ENCODE data around the gene SLC6A1.

Gene SLC6A1

DNA sequence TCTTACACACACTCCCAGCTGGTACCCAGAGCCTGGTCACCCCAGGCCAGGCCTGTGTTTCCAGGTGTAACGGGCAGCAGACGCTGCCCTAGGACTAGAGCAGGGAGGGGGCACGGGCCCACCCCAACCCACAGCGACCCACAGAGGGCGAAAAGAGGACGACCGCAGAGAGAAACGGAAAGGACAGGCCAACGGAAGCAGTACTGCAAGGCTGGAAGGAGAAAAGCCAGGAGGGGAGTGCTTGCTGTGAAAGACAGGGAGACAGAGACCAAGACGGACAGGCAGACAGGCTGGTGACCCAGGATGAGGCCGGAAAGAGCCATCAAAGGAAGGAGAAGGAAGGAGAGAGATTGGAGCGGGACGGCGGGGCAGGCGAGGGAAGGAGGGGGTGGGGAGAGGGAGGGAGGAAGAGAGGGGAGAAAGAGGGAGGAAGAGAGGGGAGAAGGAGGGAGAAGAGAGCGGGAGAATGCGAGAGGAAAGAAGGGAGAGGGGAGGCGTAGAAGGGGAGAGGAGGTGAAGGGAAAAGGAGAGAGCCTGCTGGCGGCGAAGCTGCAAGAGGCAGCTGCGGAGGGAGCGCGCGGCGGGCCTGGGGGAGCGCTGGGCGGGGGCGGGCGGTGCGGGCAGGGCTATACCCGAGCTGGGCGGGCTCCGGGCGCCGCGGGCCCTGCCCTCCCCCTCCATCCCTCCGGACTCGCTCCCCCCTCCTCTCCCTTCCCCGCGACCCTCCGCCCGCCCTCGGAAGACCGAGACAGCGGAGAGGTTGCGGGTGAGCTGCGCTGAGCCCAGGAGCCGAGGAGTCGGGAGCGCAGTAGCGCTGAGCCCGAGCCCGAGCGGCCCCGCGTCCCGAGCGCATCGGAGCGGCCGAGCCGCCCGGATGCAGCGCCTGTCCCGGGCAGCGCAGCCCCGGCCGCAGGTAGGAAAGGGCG lies at the start of gene SLC6A1:
Gene SLC6A1 (plus strand): TSS at position 732 of the 926 bp plus-strand sequence. CDS start 24,464 bp downstream, outside the sequence.
- no peak for DNase-seq

DNA sequence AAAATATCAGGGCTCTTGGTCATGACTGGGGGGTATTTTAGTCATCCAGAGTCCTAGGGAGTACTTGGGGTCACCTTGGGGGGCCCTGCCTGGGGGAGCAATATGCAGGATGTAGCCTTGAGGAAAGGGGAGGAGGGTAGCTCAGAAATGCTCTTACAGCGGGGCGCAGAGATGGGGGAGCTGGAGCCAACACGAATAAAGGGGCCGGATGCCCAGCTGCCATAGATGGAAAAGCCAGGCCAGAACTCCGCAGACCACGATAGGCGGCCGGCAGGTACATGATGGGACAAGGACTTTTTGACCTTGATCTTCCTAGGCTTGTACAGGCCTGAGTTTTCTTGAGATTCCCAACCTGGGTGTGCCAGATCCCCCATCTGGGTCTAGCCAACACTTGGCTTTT lies 47.7 kb upstream of the SLC6A1 start:
- DNase-seq = no peak

DNA sequence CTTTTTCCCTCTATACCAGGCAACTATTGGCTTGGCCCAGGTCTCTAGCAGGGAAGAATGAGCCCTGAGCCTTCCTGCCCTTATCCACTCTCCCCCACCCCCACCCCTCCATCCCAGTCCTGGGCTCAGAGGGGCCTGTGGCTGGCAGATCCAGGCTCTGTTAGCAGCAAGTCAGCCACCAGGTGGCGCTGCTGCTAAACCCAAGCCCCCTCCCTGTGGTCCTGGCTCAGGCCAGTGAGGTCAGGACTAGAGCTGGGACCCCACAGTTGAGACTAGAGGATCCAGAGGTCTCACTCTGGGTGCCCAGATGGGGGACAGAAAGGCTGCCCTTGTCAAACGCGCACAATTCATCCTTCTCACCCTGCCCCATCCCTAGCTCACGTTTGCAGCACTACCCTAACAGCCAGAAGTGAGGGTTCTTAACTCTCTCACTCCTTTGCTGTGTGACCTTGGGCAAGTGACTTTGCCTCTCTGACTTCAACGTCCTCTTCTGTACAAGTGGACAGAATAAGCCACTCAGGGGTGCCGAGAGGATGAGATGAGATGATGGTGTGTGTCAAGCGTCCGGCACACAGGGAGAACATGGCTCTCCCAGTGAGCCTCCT lies 46.8 kb upstream of the SLC6A1 start:
- DNase-seq = peak; percentile 19

DNA sequence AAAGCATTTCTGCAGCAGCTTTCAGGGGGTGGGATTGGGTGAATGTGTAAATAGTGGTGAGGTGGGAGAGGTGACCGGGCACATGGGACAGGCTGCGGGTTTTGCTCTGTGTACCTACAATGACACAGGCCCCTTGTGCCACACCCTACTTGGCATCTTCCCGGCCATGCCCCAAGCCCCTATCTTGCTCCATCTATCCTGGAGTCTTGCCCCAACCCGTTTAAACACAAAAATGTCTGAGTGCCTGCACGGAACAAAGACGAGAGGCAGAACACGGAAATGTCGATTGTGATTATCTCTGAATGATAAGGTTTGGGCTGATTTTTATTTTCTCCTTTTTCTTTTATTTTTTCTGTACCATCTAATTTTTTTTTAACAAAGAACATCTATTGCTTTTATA lies 46.0 kb upstream of the SLC6A1 start:
- no peak for DNase-seq

DNA sequence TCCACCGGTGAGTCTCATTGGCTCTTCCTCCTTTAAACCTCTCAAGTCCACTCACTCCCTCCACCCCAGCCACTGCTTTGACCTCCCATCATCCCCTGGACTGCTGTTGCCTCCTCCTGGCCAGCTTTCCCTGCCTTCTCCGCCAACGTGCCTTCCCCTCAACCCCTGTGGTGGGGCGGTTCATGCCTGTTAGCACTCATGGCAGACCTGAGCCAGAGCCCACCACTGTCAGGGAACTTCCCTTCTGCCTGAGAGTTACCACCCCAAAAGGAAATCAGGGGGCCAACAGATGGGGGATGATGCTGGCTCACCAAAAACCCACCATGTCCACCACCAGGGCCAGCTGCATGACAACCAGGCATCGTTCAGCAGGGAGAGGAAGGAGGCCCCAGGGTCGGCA lies 44.2 kb upstream of the SLC6A1 start:
- DNase-seq = no peak

DNA sequence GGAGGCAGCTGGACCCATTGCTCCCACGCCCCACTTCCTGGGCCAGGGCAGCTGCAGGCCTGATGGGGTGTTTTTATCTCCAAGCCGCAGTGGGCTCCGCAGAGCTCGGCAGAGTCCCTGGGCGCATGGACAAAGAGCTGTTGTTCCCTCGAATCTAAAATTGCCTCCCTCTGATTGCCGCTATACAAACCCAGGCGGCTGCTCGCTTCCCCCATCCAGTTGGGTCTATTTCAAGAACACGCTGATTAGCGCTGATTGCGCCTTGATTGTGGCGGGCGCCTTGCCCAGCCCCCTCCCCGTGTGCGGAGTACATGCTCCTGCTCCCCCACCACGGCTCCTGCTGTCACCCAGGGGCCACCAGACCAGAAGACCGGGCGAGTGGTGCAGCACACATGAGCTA lies 43.4 kb upstream of the SLC6A1 start:
- no peak for DNase-seq

DNA sequence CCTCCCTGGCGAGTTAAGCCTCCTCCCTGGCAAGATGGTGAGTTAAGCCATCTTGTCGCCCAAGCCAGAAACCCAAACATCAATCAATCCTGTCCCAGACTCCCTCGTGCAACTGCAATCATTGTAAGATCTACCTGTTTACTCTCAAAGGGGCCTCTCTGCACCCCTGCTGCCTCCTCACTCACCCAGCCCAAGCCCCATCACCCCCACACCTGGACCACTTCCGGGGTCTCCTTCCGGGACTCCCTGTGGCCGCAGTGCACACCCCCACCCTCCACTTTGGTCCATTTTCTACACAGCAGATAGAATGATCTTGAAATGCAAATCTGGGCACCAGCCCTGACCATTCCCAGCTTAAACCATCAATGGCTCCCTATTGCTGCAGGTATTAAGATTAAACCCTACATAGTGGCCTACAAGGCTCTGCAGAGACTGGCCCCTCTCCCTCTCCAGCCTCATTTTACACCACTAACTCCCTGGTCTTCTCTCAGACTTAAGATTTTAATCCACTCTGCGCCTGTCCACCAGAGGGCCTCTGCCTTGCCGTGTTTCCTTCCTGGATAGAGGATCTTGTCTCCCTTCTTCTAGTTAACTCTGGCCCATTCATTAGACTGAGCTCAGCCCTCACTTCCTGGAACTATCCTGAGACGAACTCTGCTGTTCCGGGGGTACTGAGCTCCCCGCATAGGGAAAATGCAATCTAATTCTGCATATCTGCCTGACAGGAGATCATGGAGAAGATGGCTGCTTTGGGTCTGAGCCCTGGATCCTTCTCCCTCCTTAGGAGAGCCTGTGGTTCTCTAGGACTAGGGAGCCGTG lies 41.9 kb upstream of the SLC6A1 start:
- no peak for DNase-seq

DNA sequence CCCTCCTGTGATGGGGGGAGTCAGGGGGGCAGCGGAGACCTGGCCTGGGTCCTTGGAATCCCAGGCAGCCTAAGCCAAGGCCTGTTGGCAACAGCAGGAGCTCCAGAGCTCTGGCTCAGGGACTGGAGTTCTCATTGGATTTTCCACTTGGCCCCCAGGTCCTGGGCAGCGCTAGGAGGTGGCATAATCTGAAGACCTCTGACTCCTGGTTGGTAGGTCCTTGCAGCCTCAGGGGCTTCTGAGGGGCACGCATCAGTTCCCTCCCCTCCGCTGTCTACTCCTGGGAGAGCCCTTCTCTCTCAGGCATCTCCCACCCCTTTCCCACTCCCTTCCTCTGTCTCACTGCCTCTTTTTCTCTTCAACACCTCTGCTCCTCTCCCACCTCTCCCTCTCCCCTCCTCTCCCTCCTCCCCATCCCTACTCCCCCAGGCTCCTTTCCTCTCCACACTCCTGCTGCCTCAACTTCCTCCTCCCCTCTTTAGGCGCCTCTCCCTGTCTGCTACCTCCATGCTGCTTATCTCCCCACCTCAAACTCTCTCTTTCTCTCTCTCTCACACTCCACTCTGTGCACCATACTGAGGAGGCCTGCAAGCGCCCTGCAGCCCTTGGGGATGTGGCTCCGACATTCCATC lies 41.1 kb upstream of the SLC6A1 start:
- DNase-seq = no peak

DNA sequence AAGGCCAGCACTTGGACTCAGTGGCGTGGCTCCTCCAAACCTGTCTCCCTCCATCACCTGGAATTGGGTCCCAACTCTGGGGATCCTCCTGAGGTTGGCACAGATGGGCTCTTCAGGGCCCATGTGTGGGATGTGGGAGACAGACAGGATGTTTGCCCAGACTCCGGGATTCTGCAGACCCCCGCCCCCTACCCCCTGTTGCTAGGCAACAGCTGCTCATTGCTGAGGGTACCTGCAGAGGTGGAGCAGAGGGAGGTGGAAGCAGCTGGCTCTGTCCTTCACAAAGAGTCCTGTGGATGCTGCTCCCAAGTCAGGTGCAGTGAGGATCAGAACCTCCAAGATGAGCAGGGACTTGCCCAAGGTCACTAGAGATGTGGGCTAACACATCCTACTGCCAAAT lies 40.0 kb upstream of the SLC6A1 start:
- no peak for DNase-seq

DNA sequence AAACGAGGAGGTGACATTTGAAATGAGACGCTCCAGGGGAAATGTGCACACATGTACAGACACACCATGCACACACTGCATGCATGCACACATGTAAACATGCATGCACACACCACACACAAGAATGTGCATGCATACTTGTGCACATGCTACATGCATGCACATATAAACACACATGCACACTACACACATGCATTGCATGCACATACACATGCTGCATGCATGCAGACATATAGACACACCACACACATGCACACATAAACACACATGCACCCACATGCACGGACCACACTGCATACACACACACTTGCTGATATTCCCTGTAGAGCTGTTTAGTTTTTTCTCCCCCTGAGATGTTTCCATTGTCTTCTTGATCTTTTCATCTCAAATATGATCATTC lies 37.8 kb upstream of the SLC6A1 start:
- DNase-seq = no peak

DNA sequence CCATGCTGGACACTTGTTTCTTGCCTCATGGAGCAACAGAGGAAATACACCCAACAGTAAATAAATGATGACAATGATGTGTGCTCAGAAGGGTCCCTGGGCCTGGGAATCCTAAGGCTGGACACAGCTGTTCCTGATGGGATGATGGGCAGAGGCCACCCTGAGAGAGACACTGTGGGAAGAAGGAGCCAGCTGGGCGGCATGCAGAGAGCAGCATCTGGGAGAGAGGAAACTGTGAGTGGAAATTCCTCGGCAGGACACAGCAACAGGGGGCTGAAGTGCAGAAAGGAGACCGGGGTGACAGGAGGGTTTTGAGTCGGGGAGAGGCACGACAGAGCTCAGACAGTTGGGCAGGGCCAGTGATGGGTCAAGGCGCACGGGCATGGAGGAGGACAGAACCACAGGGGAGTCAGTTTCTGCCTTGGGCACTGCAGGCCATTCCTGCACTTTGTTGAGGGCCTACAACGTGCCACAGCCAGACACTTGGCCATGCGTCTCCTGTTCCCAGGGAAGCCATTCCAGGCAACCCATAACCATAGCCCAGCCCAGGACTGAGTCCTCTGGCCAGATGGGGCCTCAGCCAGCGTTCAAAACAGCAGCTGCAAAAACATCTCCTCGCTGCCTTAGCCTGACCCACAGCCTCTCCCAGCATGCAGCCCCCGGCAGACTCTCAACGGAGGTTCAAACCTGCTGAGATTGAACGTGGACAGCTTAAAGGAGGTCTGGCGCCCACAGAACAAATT lies 36.7 kb upstream of the SLC6A1 start:
- no peak for DNase-seq

DNA sequence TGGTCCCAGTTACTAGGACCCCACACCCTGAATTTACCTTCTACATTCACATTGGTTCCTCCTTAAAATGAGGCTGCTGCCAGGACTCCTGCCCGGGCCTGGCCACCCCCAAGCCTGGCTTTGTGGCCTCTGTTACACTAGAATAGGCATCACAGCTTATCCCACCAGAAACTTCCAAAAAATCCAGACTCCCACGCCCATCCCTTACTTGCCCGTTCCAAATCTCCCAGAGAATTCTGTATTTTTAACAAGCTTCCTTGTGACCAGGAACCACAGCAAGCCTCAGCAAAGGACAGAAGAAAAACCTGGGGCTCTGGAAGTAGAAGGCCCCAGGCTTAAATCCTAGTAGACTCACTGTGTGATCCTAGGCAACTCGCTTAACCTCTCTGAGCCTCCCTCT lies 36.0 kb upstream of the SLC6A1 start:
- no peak for DNase-seq

DNA sequence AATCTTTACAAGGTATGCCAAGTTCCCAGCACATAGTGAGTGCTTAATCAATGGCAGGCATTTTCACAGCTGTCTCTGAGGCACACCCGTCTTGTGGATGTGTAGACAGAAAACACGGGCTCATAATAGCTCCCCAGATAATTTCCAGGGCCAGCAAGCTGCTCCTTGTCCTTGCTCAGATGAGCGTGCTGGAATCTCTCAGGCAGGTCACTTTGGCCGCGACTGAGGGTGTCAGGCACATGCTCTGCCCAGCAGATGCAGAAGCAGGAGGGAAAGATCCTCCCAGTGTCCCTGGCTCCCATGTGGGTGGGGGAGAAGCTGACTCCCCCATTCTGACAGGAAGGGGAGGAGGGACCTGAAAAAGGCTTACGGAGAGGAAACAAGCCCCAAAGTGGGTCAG lies 35.6 kb upstream of the SLC6A1 start:
- DNase-seq = no peak

DNA sequence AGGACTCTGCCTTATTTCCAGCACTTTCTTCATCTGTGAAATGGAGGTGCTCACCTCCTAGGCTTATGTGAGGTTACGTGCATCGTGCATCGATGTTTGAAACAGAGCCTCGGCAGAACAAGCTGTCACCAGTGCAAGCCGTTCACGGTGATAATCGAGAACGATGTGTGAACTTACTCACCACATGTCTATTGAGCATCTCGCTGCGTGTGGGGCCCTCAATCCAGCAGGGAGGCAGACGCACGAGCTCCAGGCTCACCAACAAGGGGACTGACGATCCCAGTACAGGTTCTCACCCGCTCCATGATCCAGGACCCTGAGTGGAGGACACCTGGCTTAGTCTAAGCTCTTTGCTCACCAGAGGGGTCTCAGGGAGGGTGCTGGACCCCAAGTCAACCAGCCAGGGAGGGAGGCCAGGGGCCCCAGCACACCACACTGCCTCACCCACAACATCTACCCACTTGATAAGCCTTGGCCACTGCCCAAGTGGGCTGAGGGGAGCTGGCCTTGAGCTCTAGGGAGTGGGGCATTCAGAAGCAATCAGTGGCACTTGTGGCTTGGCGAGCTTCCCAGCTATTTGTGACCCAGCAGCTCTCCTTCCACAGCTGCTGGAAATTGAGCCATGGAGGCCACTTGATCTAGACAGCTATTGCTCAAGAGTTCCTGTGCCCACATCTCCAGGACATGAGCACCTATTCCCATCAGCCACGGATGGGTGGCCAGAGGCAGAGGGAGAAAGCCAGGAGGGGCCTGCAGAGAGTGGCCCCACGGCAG lies 34.4 kb upstream of the SLC6A1 start:
- DNase-seq = no peak

DNA sequence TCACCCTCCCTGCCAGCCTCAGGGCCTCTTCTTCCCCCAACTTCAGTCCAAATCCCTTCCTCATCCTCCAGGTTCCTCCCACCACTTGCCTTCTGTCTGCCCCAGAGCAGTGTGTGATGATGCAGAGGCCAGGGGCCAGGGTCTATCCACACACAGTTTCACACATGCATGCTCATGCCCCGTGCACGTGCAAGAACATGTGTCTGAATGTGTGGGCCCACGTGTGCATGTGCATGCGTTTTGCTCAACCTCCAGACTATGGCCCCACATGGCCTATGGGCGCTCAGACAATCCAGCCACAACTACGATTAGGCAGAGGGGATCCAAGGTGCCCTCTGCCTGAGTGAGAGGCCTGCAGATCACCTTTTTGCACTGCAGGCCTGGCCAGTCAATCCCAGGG lies 32.3 kb upstream of the SLC6A1 start:
- no peak for DNase-seq

DNA sequence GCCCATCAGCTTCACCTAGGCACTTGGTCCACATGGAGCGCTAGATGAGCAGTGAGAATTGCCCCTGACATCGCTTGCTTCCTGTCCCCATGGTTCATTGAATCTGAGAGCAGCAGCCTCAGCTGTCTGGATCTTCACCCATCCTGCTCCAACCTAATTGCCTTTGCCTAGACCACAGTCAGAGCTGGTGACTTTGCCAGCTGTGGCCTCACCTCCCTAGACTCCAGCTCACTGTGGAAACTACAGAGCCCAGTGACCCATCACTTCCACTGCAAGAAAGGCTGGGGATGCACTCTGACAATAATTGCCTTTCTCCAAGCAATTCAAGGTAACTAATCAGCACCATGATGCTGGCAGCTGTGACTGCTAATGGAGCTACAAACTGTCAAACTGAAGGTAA lies 30.6 kb upstream of the SLC6A1 start:
- DNase-seq = no peak

DNA sequence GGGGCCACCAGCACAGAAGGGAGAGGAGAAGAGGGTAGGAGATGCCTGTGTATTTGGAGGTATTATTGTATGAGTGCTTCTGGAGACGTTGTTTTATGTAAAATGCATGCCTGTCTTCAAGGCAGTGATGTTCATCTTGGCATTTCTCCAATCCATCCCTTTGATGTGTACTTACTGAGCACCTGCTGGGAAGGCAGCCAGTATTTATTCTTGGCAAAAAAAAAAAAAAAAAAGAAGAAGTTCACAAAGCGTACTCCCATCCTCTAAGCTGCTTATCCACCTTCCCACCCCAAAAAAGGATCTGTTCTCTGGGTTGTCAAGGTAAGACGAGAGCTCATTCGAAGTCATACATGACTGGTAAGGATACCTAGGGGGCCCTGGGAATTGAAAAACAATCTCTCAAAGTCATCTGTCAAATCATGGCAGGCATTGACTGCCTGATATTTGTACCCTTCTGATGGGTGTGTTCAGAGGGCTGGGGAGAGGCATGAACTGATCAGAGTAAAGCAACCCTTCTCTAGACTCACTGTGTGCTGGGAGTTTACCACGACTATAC lies 30.0 kb upstream of the SLC6A1 start:
- DNase-seq = no peak

DNA sequence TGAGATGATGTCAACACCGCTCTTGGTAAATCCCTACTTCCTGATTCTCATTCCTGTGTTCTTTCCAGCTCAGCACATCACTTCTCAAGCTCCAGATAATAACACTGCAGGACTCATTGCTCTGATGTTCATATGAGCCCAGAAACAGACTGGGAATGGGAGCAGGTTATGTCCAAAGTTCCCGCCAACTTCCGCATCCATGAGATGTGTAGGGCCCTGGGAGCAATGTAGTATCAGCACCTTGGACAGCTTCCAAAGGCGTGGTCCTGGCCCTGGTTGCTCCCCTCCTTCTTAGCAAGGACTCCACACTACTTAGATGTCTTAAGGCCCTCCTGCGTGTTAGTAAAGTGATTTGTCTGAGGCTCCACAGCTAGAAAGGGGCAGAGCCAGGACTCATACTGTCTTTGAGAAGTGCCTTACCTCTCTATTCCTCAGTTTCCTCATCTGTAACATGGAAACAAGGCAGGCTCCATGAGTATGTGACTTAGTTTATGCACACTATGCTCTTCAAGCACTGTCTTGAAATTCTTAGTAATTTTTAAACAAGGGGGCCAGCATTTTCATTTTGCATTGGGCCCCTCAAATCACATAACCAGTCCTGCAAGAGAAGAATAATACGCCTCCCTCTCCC lies 27.9 kb upstream of the SLC6A1 start:
- DNase-seq = no peak

DNA sequence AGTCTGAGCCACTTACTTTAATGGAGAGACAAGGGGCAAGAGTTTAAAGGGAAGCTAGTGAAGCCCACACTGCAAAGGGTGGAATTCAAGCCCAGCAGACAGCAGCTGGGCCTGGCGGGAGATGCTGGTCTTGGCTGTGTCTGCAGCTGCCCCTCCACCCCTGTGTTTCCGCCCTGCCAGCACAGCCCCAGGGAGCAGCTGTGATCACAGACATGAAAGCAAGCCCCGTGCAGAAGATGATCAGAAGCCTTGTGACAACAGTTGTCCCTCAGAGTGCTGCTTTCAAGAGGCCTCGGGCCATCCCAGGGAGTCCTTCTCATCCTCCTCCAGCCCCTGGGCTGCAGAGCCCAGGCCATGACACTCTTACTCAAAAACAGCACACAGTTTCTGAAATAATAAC lies 24.1 kb upstream of the SLC6A1 start:
- no peak for DNase-seq

DNA sequence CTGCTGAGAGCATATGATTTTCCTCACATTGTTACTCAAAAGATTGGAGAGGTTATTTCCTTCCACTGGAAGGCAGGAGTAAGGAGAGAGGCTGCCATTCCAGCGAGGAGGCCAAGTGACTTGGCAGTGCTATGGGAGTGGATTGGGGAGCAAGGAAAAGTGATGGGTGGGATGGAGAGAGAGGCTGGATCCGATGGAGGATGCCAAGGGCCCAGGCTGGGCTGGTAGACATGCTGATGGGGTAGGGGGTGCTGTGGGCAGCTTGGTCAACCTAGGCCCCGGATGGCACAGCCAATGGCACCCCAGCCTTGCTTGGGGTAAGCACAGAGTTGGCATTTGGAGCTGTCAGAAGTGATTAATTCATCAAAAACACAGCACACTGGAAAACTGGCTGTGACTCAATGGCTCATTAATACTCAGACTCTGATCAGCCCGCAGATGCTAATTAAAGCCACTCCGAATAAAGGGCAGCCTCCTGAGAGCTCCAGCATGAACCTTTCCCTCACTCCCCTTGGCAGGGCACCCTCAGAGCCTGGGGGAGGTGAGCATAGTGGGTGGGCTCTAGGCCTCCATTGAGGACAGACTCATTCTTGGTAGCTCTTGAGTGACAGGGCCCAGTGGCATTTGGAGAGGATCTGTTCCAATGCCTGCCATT lies 22.1 kb upstream of the SLC6A1 start:
- no peak for DNase-seq
